AG10803 (cell line): ENCODE results near the gene CSNK2A1.
"Not testable (repeated sequence)": the region's sequence is repeated elsewhere in the genome, so short reads cannot be mapped to it uniquely, and the experiment has no call there.

Experiments used
- DNase-seq: peaks from one replicate; pipeline ENCODE4 v3.0.0; 2010; ENCODE audit warnings: low read depth
- H3K4me3 ChIP-seq: 2 replicates; pipeline ENCODE4 v1.5.1; 2011; ENCODE audit warnings: mild to moderate bottlenecking, low read length, control low read depth
- TF ChIP-seq, protein P1 (sequence below): conservative IDR thresholded peaks from 2 replicates; pipeline ENCODE4 v1.5.1; 2011; ENCODE audit warnings: mild to moderate bottlenecking, low read length, control low read depth, inconsistent platforms

CSNK2A1 gene

DNA sequence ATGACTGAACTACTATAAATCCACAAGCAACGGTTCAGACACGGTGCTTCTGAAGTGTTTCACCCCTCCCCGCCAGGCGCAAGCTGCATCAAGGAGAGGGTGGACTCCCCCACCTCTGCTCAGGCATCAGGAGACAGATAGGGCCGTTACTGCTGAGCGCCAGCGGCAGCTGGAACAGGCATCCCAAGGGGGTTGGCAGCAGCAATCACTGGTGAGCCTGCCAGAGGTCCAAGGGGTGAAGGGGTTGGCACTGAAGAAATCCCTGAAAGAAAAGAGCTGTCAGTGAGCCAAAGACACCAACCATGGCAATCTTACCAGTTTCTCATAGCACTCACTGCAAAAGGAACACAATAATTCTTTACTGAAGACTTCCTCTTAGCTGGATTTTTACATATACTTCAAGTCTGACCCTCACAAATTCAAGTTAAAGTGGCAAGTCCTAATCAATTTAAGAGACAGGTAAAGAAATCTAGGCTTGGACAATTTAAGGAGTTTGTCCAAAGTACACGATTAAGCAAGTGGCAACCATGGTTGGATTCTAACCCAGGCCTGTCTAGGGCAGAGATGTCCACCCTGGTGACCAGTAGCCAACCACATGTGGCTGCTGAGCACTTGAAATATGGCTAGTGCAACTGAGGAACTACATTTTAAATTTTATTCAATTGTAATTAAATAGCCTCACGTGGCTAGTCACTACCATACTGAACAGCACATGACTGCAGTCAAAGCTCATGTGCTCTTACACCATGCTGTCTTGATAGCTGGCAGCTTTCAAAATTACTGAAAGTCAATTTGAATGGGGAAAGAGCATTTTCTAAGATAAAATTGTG lies 59.6 kb downstream of the CSNK2A1 start:
- no peak overlapping the region for H3K4me3 ChIP-seq
- TF ChIP-seq, protein P1, sequence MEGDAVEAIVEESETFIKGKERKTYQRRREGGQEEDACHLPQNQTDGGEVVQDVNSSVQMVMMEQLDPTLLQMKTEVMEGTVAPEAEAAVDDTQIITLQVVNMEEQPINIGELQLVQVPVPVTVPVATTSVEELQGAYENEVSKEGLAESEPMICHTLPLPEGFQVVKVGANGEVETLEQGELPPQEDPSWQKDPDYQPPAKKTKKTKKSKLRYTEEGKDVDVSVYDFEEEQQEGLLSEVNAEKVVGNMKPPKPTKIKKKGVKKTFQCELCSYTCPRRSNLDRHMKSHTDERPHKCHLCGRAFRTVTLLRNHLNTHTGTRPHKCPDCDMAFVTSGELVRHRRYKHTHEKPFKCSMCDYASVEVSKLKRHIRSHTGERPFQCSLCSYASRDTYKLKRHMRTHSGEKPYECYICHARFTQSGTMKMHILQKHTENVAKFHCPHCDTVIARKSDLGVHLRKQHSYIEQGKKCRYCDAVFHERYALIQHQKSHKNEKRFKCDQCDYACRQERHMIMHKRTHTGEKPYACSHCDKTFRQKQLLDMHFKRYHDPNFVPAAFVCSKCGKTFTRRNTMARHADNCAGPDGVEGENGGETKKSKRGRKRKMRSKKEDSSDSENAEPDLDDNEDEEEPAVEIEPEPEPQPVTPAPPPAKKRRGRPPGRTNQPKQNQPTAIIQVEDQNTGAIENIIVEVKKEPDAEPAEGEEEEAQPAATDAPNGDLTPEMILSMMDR, result no peak
- no peak for DNase-seq

DNA sequence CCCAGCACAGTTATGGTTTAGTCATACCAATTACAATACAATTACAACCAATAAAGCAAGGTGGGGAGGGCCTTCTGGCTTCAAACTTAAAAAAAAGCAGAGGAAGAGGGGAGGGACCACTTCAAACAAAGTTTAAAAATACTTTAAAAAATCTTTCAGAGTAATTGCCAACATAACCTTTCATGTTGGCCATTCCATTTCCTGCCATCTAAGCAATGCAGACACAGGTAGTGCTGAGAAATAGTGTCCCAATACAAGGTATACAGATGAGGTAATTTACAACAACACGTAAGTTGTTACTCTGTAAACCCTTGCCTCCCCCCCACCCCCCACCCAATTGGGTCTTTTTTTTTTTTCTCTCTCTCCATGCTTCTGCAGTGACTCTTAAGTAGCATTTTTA lies 62.4 kb downstream of the CSNK2A1 start:
- no peak overlapping the region for H3K4me3 ChIP-seq
- no peak for DNase-seq
- TF ChIP-seq, protein P1, result no peak

DNA sequence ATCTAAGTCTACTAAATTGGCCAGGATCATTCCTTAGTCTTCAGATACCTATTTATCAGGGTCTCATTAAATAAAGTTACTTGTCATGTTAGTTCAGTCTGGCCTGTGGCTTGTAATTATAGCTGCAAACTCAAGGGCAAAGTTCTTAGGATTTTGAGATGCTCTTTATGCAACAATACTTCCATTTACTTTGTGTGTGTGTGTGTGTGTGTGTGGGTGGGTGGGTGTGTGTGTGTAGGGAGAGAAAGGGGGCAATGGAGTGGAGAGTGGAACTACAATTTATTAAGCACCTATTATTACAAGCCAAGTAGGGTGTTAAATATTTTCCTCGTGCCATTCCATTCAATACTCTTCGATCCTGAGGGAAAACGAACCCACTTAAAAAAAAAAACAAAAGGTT lies 63.5 kb downstream of the CSNK2A1 start:
- no peak overlapping the region for H3K4me3 ChIP-seq
- TF ChIP-seq, protein P1, result no peak
- no peak for DNase-seq

DNA sequence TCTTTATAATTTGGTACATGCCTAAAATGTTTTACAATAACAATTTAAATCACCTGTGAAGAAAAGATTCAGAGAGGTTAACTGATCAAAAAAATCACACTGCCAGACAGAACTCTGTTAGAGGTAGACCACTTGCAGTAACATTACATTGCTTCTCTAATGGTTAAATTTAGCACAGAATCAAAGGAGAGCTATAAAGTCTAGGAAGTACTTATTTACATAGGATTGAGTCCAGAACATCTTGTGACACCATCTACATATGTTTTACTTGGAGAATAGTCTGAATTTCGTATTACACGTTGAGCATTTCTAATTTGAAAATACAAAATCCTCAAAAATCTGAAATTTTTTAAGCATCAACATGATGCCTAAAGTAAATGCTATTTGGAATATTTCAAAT lies 64.1 kb downstream of the CSNK2A1 start:
- DNase-seq, result no peak
- no peak overlapping the region for H3K4me3 ChIP-seq
- TF ChIP-seq, protein P1, result no peak

DNA sequence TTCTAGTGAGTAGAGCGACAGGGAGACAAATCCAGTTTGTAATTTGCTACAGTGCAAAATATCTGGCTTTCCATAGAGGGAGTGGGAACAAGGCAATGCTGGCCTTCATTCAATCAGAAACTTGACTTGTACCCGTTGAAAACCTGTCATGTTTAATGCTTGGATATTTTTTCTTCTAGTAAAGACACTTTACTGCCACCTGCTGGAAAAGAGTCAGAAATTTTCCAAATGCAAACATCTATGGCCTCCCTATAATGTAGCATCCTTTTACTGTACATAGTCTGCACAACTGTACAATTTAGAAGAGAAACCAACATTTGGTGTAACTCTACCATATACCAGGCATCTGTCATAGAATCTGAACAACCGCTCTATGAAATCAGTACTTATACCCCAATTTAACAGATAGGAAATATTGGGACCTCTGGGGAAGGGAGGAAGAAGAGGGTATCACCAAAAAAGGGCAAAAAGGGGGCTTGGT lies 64.6 kb downstream of the CSNK2A1 start:
- TF ChIP-seq, protein P1, result peak; percentile 66
- peak; percentile 64 for DNase-seq
- no peak overlapping the region for H3K4me3 ChIP-seq

DNA sequence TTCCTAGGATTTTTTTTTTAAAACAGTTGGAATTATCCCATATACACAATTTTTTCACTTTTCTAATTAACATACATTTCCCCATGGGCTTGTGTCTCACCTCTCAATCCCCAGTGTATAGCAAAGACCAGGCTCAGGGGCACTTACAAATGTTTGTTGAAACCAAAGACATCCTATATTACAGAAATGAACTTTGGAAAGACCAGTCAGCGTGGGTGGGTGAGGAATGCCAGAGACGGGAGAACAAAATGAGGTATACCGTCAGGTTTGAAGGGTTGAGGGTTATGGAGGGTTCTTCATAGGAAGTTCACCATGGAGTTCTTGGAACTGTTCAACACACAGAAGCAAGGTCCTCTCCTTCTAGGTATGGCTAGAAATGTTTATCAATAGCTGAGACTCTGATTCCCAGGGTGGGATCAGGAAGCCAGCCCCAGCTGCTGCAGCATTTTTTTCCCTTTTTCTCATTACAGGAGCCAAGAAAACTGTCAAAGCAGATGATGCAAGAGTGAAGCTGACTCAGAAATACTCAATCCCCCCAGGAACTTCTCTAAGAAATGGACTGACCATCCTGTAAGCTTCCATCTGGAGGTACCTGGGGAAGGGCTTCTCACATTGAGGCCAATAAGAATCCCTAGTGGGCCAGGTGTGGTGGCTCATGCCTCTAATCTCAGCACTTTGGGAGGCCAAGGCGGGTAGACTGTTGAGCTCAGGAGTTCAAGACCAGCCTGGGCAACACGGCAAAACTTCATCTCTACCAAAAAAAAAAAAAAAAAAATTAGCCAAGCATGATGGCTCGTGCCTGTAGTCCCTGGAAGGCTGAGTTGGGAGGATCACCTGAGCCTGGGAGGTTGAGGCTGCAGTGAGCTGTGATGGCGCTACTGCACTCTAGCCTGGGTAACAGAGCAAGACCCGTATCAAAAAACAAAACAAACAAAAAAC lies 65.3 kb downstream of the CSNK2A1 start:
- peak; percentile 76 for DNase-seq
- no peak overlapping the region for H3K4me3 ChIP-seq
- TF ChIP-seq, protein P1, result no peak

DNA sequence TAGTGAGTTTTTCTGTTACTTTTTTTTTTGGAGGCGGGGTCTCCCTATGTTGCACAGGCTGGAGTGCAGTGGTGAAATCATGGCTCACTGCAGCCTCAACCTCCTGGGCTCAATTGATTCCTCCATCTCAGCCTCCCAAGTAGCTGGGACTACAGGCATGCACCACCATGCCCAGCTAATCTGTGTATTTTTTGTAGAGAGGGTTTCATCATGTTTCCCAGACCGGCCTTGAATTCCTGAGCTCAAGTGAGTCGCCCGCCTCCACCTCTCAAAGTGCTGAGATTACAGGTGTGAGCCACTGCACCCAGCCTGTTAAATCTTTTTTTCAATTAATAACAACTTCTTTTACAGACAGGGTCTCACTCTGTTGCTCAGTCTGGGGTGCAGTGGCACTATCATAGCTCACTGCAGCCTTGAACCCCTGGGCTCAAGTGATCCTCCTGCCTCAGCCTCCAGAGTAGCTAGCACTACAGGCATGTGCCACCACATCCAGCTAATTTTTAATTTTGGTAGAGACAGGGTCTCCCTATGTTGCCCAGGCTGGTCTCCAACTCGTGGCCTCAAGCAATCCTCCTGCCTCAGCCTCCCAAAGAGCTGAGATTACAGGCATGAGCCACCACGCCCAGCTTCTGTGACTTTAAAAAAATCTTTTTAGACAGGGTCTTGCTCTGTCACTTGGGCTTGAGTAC lies 66.9 kb downstream of the CSNK2A1 start:
- DNase-seq, H3K4me3 ChIP-seq: not testable (repeated sequence)
